Mammary epithelial cell (primary cell): ENCODE results near the gene SLC2A14.
"Not testable (repeated sequence)": the region's sequence is repeated elsewhere in the genome, so short reads cannot be mapped to it uniquely, and the experiment has no call there.

ENCODE experiments used
- CTCF ChIP-seq, 2 donors: IDR thresholded peaks in 1 of 2; conservative IDR thresholded peaks in 1 of 2; 2 replicates each; pipeline ENCODE4 v1.5.1; 2011 to 2012; ENCODE audit warnings: inconsistent platforms in 2 of 2, low read length in 2 of 2, mild to moderate bottlenecking in 2 of 2, control low read depth in 1 of 2, low read depth in 1 of 2; ENCODE audit not compliant: insufficient read depth in 1 of 2; ENCODE audit errors: extremely low read depth in 1 of 2
- EZH2 ChIP-seq: IDR thresholded peaks from 2 replicates; pipeline ENCODE4 v1.6.1; 2012; ENCODE audit warnings: low read length, inconsistent platforms, borderline replicate concordance

- not testable (repeated sequence) for TF ChIP-seq EZH2; CTCF (conservative IDR thresholded peaks at IDR 0.05 in 1 of 2, IDR thresholded peaks at IDR 0.05 in 1 of 2; ENCODE audit: extremely low read depth in 1 of 2, insufficient read depth in 1 of 2, low read depth in 1 of 2, low read length in 2 of 2)
These were observed 29.6 kb downstream of the SLC2A14 start for GRCh38 chr12:7843149-7843548.
